GM20000 (cell line): ENCODE results near the gene NSFL1C.

Source experiments
- DNase-seq: peaks from one replicate; pipeline ENCODE4 v3.0.0; 2012; ENCODE audit warnings: low spot score
- TF ChIP-seq, protein P1 (sequence below): IDR thresholded peaks from 2 replicates; pipeline ENCODE4 v1.5.1; 2012; ENCODE audit warnings: mild to moderate bottlenecking, control low read depth; ENCODE audit errors: extremely low read depth, missing control alignments

The NSFL1C gene

DNA sequence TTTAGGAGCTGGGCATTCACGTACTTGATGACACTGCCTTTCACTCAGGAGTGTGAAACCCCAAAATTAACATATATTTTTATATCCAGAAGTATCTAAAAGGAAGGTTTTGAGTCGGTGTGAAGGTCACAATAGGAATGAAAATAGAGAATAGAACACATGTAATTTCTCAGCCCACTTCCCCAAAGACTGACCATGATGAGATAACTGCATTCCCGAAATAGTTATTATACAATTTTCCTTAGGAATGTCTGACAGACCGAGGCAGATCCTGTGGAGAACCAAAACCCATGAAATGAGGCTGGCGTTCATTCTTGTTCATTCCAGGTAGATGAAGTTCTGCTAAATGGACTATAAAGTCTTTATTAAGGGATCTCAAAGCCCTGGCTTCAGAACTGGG lies 10.3 kb downstream of the NSFL1C start:
- TF ChIP-seq, protein P1, sequence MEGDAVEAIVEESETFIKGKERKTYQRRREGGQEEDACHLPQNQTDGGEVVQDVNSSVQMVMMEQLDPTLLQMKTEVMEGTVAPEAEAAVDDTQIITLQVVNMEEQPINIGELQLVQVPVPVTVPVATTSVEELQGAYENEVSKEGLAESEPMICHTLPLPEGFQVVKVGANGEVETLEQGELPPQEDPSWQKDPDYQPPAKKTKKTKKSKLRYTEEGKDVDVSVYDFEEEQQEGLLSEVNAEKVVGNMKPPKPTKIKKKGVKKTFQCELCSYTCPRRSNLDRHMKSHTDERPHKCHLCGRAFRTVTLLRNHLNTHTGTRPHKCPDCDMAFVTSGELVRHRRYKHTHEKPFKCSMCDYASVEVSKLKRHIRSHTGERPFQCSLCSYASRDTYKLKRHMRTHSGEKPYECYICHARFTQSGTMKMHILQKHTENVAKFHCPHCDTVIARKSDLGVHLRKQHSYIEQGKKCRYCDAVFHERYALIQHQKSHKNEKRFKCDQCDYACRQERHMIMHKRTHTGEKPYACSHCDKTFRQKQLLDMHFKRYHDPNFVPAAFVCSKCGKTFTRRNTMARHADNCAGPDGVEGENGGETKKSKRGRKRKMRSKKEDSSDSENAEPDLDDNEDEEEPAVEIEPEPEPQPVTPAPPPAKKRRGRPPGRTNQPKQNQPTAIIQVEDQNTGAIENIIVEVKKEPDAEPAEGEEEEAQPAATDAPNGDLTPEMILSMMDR: no peak
- DNase-seq: no peak

DNA sequence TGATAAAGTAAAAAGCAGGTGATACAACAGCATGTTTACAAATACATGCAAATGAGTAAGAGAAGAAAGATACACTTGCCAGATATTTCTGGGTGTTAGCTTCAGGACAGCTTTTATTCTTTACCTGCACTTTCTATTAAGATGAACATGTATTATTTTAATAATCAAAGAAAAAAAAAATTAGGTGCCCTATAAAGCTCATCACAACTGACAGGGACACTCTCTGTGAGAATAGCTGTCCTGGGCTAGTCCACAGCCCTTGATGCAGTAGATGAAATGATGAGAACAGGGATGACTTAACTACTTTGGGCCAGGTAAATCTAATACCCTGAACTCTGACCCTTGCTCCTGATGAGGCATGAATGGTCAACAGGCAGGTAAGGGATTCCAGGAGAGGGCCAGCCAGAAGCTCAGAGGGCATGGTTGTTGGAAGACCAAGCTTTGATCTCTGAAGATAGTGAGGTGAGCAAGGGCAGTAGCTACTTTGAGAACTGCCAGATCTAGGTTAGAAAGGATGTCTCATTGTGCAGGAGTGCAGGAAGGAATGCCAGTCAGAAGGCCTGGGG lies 15.6 kb downstream of the NSFL1C start:
- TF ChIP-seq, protein P1: no peak
- DNase-seq: no peak

DNA sequence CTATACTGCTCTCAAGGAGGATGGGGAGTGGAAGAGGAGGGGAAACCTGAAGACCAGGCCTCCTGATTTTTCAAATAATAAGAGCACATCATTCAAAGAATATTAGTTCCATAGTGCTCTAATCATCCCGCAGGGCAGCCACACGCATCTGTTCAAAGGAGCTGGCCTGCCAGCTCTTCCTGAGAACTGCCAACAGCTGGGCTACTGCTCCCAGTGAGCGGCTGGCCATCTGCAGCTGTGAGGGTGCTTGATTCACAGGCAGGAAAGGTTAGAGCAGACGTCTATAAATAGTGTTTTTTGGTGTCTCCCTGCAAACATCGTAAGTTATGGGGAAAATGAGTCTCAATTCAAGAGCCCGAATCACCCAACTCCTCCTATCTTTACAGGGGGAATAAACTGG lies 17.3 kb downstream of the NSFL1C start:
- TF ChIP-seq, protein P1: no peak
- no peak for DNase-seq

DNA sequence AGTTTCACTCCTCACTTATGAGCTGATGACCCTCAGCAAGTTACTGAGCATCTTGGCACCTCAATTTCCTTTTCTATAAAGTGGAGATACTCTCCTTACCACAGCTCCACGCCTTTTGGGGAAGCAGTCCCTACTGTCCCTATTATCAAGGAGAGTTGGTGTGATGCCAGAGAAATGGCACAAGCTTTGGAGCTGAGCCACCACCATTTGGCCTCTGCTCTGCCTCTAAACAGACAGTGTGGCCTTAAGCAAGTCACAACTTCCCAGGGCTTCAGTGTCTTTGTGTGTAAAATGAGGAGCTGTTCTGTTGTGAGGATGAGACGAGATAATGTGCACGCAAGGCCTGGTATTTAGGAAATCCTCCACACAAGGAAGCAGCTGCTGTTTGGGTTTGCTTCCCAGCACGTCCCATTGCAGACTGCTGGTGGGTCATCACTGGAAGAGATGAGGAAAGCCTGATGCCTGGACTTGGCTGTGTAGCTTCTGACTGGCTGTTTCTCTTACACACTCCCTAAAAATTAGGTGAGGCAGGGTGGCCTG lies 18.5 kb downstream of the NSFL1C start:
- DNase-seq: no peak
- TF ChIP-seq, protein P1: no peak

DNA sequence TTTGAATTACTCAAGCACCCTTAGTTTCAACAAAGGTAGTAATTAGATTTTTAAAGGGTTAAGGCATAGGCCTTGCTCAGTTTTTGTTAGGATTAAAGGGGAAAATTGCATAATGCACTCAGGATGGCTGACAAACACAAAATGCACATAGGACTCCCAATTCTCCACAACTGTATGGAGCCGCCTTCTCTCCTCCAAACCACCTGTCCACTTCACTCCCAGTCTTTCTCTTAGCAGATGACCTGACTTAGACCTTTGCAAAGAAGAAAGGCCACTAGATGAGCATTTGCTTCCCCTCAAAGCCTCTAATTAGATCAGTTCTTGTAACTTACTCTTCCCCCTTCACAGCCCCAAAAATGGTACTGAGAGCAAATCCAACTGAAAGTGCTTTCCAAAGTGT lies 20.1 kb downstream of the NSFL1C start:
- no peak for DNase-seq
- TF ChIP-seq, protein P1: no peak

DNA sequence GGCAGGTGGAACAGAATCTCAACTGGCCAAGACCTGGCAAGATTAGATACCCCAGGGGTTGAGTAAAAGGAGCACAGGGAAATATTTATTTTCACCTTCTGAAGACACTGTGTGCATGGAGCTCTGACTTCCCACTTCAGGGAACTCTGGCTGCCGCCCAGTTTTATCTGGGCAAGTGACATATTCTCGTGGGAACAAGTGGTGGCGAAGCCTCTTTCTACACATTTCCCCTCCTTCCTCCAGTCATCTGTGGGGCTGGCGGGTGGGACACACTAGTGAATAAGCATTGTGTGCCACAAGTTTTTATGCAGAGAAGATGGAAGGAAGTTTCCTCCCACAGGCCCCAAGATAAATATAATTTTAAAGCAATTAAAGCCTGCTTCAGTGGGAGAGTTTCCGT lies 23.6 kb downstream of the NSFL1C start:
- DNase-seq: no peak
- TF ChIP-seq, protein P1: no peak

DNA sequence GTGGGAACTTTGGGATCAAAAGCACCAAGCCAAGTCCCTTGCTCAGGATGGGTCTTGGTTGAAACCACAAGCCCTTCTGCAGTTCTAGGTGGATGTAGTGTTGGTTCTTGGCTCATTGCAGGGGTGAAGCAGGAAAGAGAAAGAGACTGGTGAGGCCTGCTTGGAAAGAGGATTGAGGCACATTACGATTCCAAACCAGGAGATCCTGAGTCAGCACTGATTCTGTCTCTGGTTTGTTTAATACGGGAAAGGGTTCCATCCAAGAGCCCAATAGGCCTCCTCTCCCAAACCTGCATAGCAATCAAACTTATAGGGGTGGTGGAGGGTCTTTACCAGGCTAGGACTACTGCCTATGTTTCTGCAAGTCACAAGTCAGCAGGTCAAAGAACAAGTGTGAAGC lies 24.3 kb downstream of the NSFL1C start:
- no peak for DNase-seq
- TF ChIP-seq, protein P1: no peak
